ENCODE measurements around the gene MPRIP.

DNA sequence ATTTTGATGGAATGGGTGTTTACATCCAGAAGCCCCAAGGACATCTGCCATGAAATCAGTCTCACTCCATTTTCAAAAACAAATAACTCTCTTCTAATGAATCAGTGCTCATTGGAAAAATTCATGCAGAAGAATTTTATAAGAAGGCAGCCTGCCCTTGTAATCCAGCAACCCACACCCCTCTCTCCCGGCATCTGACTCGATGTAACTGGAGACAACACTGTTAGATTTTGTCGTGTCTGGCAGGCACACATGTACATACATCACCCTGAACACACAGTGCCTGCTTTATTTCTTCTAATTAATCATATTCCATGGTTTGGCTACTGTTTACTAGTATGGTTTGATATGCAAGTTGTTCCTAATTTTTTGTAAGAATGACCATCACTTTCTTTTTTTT is 175.7 kb downstream of the MPRIP start:
- TF ChIP-seq ZNF124 (CRISPR knock-in tag; IDR thresholded peaks at IDR 0.05) (no peak), RFX5 (IDR thresholded peaks at IDR 0.05; ENCODE audit: low read depth, low read length) (no peak), ZSCAN22 (CRISPR knock-in tag; IDR thresholded peaks at IDR 0.05) (no peak)
- TF ChIP-seq, protein P1, sequence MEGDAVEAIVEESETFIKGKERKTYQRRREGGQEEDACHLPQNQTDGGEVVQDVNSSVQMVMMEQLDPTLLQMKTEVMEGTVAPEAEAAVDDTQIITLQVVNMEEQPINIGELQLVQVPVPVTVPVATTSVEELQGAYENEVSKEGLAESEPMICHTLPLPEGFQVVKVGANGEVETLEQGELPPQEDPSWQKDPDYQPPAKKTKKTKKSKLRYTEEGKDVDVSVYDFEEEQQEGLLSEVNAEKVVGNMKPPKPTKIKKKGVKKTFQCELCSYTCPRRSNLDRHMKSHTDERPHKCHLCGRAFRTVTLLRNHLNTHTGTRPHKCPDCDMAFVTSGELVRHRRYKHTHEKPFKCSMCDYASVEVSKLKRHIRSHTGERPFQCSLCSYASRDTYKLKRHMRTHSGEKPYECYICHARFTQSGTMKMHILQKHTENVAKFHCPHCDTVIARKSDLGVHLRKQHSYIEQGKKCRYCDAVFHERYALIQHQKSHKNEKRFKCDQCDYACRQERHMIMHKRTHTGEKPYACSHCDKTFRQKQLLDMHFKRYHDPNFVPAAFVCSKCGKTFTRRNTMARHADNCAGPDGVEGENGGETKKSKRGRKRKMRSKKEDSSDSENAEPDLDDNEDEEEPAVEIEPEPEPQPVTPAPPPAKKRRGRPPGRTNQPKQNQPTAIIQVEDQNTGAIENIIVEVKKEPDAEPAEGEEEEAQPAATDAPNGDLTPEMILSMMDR (CRISPR knock-in tag; IDR thresholded peaks at IDR 0.05) = no peak
- TF ChIP-seq, protein P2, sequence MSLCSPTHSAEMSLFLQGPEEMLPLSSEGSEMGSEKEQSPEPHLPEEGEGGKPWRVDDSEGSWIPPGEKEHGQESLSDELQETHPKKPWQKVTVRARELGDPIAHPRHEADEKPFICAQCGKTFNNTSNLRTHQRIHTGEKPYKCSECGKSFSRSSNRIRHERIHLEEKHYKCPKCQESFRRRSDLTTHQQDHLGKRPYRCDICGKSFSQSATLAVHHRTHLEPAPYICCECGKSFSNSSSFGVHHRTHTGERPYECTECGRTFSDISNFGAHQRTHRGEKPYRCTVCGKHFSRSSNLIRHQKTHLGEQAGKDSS (CRISPR knock-in tag; IDR thresholded peaks at IDR 0.05; ENCODE audit: borderline replicate concordance, low read depth) = no peak
- TF ChIP-seq, protein P3, sequence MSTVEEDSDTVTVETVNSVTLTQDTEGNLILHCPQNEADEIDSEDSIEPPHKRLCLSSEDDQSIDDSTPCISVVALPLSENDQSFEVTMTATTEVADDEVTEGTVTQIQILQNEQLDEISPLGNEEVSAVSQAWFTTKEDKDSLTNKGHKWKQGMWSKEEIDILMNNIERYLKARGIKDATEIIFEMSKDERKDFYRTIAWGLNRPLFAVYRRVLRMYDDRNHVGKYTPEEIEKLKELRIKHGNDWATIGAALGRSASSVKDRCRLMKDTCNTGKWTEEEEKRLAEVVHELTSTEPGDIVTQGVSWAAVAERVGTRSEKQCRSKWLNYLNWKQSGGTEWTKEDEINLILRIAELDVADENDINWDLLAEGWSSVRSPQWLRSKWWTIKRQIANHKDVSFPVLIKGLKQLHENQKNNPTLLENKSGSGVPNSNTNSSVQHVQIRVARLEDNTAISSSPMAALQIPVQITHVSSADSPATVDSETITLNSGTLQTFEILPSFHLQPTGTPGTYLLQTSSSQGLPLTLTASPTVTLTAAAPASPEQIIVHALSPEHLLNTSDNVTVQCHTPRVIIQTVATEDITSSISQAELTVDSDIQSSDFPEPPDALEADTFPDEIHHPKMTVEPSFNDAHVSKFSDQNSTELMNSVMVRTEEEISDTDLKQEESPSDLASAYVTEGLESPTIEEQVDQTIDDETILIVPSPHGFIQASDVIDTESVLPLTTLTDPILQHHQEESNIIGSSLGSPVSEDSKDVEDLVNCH (CRISPR knock-in tag; IDR thresholded peaks at IDR 0.05) = no peak
